HG02678 (cell line): Measurements from ENCODE around the gene CTTN.

Source experiments
- ATAC-seq: cut with Tn5 transposase; IDR thresholded peaks from one replicate; pipeline ENCODE4 v1.9.1; 2021; ENCODE audit warnings: mild to moderate bottlenecking, moderate library complexity; ENCODE audit not compliant: unreplicated experiment

CTTN gene

GRCh38 chr11:70397983-70398833, at the start of gene CTTN:
CTTN (plus strand) TSS chr11:70398529; CDS start chr11:70407298, 8,769 bp downstream.
- peak; percentile 64 for ATAC-seq

GRCh38 chr11:70348608-70349007, 49.7 kb upstream of the CTTN start:
- ATAC-seq = no peak

GRCh38 chr11:70351646-70352045, 46.7 kb upstream of the CTTN start:
- no peak for ATAC-seq

GRCh38 chr11:70352100-70352499, 46.2 kb upstream of the CTTN start:
- no peak for ATAC-seq

GRCh38 chr11:70352601-70353000, 45.7 kb upstream of the CTTN start:
- no peak for ATAC-seq

- ATAC-seq = no peak
Measured at GRCh38 chr11:70353329-70353728, 45.0 kb upstream of the CTTN start.

- ATAC-seq = no peak
Measured at GRCh38 chr11:70353900-70354568, 44.3 kb upstream of the CTTN start.

GRCh38 chr11:70354629-70355028, 43.7 kb upstream of the CTTN start:
- no peak for ATAC-seq

- no peak for ATAC-seq
Measured at GRCh38 chr11:70358753-70359152, 39.6 kb upstream of the CTTN start.

GRCh38 chr11:70359451-70360205, 38.7 kb upstream of the CTTN start:
- ATAC-seq = no peak

GRCh38 chr11:70360211-70360610, 38.1 kb upstream of the CTTN start:
- ATAC-seq = no peak

- ATAC-seq = no peak
Measured at GRCh38 chr11:70364178-70364577, 34.2 kb upstream of the CTTN start.

GRCh38 chr11:70364745-70365543, 33.4 kb upstream of the CTTN start:
- ATAC-seq = no peak

- no peak for ATAC-seq
Measured at GRCh38 chr11:70365544-70365927, 32.8 kb upstream of the CTTN start.

GRCh38 chr11:70367071-70367470, 31.3 kb upstream of the CTTN start:
- ATAC-seq = no peak

GRCh38 chr11:70368961-70369360, 29.4 kb upstream of the CTTN start:
- no peak for ATAC-seq

GRCh38 chr11:70371241-70371640, 27.1 kb upstream of the CTTN start:
- ATAC-seq = no peak

GRCh38 chr11:70372076-70372475, 26.3 kb upstream of the CTTN start:
- no peak for ATAC-seq

- no peak for ATAC-seq
Measured at GRCh38 chr11:70376621-70377020, 21.7 kb upstream of the CTTN start.

- no peak for ATAC-seq
Measured at GRCh38 chr11:70377645-70378044, 20.7 kb upstream of the CTTN start.
